GM20431 (cell line): ENCODE data around the gene CHAT.

Experiments used
- in situ Hi-C: fragments of 300-500 bp; cut with MseI, MboI; formaldehyde crosslinking; loops from one replicate; pipeline ENCODE4 v1.15.0; 2020; ENCODE audit warnings: low sequenced_read_pairs; ENCODE audit not compliant: unreplicated experiment

The CHAT gene

DNA sequence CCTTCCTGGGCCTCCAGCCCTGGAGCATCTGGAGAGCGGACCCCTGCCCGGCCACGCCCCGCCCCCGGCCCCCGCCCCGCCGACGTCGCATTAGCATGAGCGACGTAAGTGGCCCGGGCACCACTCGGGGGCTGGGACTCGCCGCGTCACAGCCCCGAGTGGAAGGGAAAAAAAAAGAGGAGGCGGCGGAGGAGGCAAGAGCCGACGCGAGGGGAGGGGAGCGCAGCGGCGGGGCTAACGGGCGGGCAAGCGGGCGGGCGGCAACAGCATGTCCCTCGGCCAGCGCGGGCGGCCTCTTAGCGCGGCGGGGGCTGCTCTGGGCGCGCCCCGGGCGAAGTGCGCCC, 3.8 kb upstream of the CHAT start, which contains the start of gene SLC18A3:
Gene SLC18A3 (plus strand): TSS at position 197 of the 344 bp plus-strand sequence. CDS start 431 bp downstream, outside the sequence.
- in situ Hi-C loops, result no loop called here

GRCh38 chr10:49610458-49611165, 3.2 kb upstream of the CHAT start:
- in situ Hi-C loops, result no loop called here

- in situ Hi-C loops, result no loop called here
Measured at GRCh38 chr10:49611166-49611815, 2.5 kb upstream of the CHAT start.

DNA sequence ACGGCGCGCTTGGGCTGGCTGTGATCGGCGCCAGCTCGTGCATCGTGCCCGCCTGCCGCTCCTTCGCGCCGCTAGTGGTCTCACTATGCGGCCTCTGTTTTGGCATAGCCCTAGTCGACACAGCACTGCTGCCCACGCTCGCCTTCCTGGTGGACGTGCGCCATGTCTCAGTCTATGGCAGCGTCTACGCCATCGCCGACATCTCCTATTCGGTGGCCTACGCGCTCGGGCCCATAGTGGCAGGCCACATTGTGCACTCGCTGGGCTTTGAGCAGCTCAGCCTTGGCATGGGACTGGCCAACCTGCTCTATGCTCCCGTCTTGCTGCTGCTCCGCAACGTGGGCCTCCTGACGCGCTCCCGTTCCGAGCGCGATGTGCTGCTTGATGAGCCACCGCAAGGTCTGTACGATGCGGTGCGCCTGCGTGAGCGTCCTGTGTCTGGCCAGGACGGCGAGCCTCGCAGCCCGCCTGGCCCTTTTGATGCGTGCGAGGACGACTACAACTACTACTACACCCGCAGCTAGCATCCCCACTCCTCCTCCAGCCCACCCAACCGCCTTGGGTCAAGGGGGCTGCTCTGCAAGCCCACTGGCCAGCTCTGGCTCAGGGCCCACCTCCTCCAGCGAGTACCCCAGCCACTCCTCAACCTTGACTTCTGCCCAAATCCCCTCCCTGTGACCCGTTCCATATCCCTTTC, 1.9 kb upstream of the CHAT start:
- in situ Hi-C loops, result no loop called here

DNA sequence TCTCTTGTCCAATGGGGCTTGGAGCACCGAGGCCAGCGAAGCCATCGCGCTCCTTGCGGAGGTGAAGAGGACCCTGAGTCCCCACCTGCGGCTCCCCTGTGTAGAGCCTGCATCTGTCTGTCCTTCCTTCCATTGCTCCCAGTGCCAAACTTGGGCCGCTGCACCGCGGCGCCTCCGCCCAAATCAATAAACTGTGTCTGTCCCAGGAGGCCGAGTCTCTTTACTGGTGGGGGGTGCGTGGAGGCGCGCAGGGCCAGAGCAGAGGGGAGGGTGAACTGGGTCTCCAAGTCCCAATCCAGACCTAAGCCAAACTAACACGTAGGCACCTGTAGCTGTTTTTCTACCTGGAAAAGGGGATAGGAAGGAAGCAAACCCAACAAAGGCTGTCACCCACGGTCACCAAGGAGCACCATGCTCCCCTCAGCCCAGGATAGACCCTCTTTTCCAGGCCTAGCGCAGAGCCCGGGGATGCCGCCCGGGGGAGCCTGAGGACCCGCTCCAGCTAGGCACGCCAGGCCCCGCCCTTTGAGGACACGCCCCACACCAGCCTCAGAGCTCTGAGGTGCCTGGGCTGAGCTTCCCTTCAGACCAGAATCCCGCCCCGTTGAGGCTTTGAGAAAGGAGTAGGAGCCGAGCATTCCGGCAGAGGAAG, 1.2 kb upstream of the CHAT start:
- in situ Hi-C loops, result no loop called here

DNA sequence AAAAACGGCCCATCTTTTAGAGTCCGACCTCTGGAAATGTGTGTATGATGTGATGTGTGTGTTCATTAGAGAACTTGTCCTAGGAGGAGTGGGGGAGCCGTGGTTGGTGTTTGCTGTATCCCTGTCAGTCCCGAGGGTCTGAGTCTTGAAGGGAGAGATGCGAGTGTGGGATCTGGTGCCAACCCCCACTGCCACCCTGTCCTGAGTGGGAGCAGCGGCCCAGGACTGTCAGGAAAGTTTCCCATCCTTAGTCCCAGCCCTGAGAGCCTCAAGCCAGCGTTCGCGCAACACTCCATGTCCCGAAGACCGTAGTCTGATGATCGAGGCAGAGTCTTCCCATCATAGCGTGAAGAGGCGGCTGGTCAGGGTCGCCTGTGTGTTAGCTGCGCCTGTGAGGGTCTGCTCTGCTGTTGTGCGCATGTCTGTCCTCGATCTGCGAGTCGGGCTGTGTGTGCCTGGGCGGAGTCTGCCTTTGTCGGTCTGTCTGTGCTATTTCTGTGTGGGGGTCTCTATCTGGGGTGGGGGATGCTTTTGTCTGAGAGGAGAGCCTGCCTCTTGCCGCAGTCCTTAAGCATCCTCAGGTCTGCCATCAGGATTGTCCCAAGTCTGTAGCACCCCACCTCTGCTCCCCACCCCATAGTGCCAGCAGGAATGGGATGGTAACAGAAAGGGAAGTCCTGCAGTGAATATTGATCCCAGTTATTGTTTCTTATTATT, 514 bp upstream of the CHAT start:
- in situ Hi-C loops, result no loop called here

GRCh38 chr10:49614242-49615198, 683 bp downstream of the CHAT start:
- in situ Hi-C loops, result no loop called here

- in situ Hi-C loops, result no loop called here
Measured at GRCh38 chr10:49615213-49615612, 1.4 kb downstream of the CHAT start.

DNA sequence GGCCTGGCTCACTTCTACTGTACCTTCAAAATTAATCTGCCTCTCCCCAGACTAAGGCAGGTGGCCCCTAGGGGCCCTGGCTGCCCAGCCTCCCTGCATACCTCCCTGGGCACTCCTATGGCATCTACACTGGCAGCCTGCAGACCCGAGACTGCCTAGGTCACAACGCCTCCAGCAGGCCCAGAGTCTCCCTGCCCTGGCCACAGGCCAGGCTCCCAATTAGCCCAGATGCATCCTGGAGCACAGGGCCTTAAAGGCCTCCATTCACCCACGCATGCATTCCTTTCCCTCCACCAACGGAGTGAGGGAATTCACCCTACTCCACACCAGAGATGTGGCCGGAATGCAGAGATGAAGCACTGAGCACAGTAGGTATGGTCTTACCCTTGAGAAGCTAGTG, 1.9 kb downstream of the CHAT start:
- in situ Hi-C loops, result no loop called here

DNA sequence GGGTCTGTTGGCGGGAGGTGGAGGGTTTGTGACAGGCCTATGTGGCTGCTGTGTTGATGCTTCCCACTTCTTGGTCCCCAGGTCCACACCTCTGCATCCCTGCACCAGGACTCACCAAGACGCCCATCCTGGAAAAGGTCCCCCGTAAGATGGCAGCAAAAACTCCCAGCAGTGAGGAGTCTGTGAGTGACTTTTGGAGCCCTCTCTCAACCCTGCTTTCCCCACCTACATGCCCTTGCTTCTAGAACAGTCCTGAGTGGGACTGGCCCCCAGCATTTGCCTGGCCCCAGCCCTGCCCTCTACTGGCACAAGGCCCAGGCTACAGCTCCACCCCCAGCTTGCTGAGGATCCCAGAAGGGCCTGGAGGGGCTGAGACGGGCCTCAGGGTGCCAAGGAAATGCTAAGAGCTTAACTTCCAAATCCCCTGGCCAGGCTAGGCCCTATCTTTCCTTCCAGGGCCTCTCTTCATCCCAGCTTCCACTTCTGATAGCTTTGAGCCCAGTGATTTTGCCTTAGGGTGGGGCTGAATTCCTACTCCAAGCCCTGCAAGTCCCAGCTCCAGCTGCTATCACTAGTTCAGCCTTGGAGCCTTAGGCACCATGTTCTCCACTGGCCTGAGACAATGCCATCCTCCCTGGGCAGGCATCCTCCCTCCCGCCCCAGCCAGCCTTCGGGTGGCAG, 2.7 kb downstream of the CHAT start:
- in situ Hi-C loops, result no loop called here

- in situ Hi-C loops, result no loop called here
Measured at GRCh38 chr10:49617121-49618020, 3.5 kb downstream of the CHAT start.

DNA sequence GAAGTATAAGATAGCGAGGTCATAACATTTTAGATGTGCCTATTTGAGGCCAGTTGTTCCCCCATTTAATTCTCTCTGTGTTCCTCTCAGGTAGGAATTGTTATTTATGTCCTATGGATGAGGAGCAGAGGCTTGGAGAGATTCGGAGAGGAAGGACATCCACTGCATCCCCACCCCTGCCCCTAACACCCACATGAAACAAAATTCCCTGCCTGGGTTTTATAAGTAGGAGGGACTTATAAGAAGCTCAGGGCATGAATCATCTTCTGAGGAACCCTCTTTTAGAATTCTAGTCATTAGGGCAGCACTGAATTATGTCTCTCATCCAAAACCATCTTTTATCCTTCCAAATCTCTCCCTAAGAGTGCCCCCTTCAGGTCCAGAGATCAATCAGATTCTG, 5.0 kb downstream of the CHAT start:
- in situ Hi-C loops, result no loop called here

- in situ Hi-C loops, result no loop called here
Measured at GRCh38 chr10:49619613-49620012, 5.8 kb downstream of the CHAT start.

- in situ Hi-C loops, result no loop called here
Measured at GRCh38 chr10:49620286-49620810, 6.5 kb downstream of the CHAT start.

GRCh38 chr10:49620841-49621378, 7.1 kb downstream of the CHAT start:
- in situ Hi-C loops, result no loop called here

DNA sequence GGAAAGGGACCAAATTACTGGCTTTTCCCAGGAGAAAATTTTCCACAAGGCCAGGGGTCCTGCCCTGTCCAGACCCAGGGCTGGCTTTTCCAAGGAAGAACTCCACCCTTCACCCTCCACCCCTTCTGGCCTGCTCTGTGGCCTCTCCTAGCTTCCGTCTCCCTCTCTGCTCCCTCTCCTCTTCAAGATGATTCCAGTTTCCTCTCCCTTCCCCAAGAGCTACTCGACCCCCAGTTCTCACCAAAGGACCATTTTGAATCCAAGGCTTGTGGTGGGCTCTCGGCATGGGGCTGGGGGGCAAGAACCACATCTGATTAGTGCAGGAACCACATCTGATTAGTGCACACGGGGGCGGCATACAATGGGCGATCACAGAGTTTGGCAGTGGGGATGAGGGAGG, 7.7 kb downstream of the CHAT start:
- in situ Hi-C loops, result no loop called here
